GM19455 (cell line): ENCODE data around the gene PALS2.

ENCODE experiments used
- ATAC-seq: cut with Tn5 transposase; IDR thresholded peaks from one replicate; pipeline ENCODE4 v1.9.1; 2021; ENCODE audit not compliant: unreplicated experiment

Gene PALS2

GRCh38 chr7:24572997-24573553 lies at the start of gene PALS2:
PALS2 (plus strand) TSS chr7:24573452; CDS start chr7:24623668, 50,216 bp downstream.
- peak; percentile 56 for ATAC-seq

- ATAC-seq = no peak
Measured at GRCh38 chr7:24531255-24531654, 42.0 kb upstream of the PALS2 start.

- no peak for ATAC-seq
Measured at GRCh38 chr7:24536682-24537081, 36.6 kb upstream of the PALS2 start.

GRCh38 chr7:24540956-24541355 lies 32.3 kb upstream of the PALS2 start:
- ATAC-seq = no peak

GRCh38 chr7:24545215-24545614 lies 28.0 kb upstream of the PALS2 start:
- no peak for ATAC-seq

GRCh38 chr7:24548390-24548789 lies 24.9 kb upstream of the PALS2 start:
- ATAC-seq = no peak

- no peak for ATAC-seq
Measured at GRCh38 chr7:24549991-24550390, 23.3 kb upstream of the PALS2 start.

- no peak for ATAC-seq
Measured at GRCh38 chr7:24555184-24555583, 18.1 kb upstream of the PALS2 start.

- ATAC-seq = no peak
Measured at GRCh38 chr7:24555719-24556118, 17.5 kb upstream of the PALS2 start.

GRCh38 chr7:24560772-24561171 lies 12.5 kb upstream of the PALS2 start:
- ATAC-seq = no peak

- ATAC-seq = no peak
Measured at GRCh38 chr7:24566274-24566673, 7.0 kb upstream of the PALS2 start.

GRCh38 chr7:24570983-24571382 lies 2.3 kb upstream of the PALS2 start:
- ATAC-seq = no peak

GRCh38 chr7:24572016-24572392 lies 1.2 kb upstream of the PALS2 start:
- ATAC-seq = no peak

- no peak for ATAC-seq
Measured at GRCh38 chr7:24572393-24572996, 757 bp upstream of the PALS2 start.

GRCh38 chr7:24573554-24574338 lies 494 bp downstream of the PALS2 start:
- peak; percentile 40 for ATAC-seq

GRCh38 chr7:24574386-24574785 lies 1.1 kb downstream of the PALS2 start:
- no peak for ATAC-seq

GRCh38 chr7:24574950-24575349 lies 1.7 kb downstream of the PALS2 start:
- no peak for ATAC-seq

GRCh38 chr7:24576171-24577025 lies 3.1 kb downstream of the PALS2 start:
- ATAC-seq = no peak

- no peak for ATAC-seq
Measured at GRCh38 chr7:24578052-24578451, 4.8 kb downstream of the PALS2 start.

GRCh38 chr7:24580283-24580946 lies 7.2 kb downstream of the PALS2 start:
- no peak for ATAC-seq

- ATAC-seq = no peak
Measured at GRCh38 chr7:24582166-24582565, 8.9 kb downstream of the PALS2 start.
